Liver (tissue), 9 donors: ENCODE data around the gene MED15. TPM values are rescaled to one million over a fixed set of nuclear protein-coding genes. Genes with fewer than 3 reads are reported as not detected.
"Not testable (repeated sequence)": the region's sequence is repeated elsewhere in the genome, so short reads cannot be mapped to it uniquely, and the experiment has no call there.

Source experiments
- DNase-seq: peaks from one replicate; pipeline ENCODE4 v3.0.0-alpha.2; 2017; ENCODE audit warnings: low spot score
- H3K27ac ChIP-seq, 2 donors: one replicate each; pipeline ENCODE4 v1.7.0; 2013; ENCODE audit warnings: inconsistent platforms in 2 of 2, low read length in 2 of 2, control low read depth in 1 of 2, low read depth in 1 of 2, mild to moderate bottlenecking in 1 of 2
- H3K27me3 ChIP-seq, 4 donors: one replicate each; pipeline versions ENCODE4 v1.6.1 to v1.7.0; 2013; ENCODE audit warnings: low read length in 3 of 4, inconsistent platforms in 1 of 4, mild to moderate bottlenecking in 1 of 4, moderate library complexity in 1 of 4; ENCODE audit not compliant: control insufficient read depth in 4 of 4, insufficient read depth in 4 of 4
- H3K36me3 ChIP-seq, 4 donors: one replicate each; pipeline versions ENCODE4 v1.6.1 to v1.7.0; 2013; ENCODE audit warnings: low read length in 3 of 4, mild to moderate bottlenecking in 3 of 4, low read depth in 1 of 4, moderate library complexity in 1 of 4; ENCODE audit not compliant: control insufficient read depth in 4 of 4, insufficient read depth in 3 of 4
- H3K4me1 ChIP-seq, 4 donors: one replicate each; pipeline versions ENCODE4 v1.6.1 to v1.7.0; 2013; ENCODE audit warnings: low read length in 3 of 4, mild to moderate bottlenecking in 3 of 4, moderate library complexity in 1 of 4; ENCODE audit not compliant: control insufficient read depth in 4 of 4, insufficient read depth in 4 of 4
- H3K4me3 ChIP-seq, 3 donors: one replicate each; pipeline versions ENCODE4 v1.6.1 to v1.7.0; 2013; ENCODE audit warnings: low read length in 3 of 3, control low read depth in 1 of 3, low read depth in 1 of 3, mild to moderate bottlenecking in 1 of 3
- H3K9ac ChIP-seq, 2 donors: one replicate each; pipeline ENCODE4 v1.7.0; 2013; ENCODE audit warnings: low read length in 2 of 2, mild to moderate bottlenecking in 2 of 2, moderate library complexity in 2 of 2, control low read depth in 1 of 2, low read depth in 1 of 2
- H3K9me3 ChIP-seq, 4 donors: one replicate each; pipeline versions ENCODE4 v1.6.1 to v1.7.0; 2013; ENCODE audit warnings: low read length in 3 of 4; ENCODE audit not compliant: control insufficient read depth in 4 of 4
- ATF3 ChIP-seq: IDR thresholded peaks from 2 replicates; pipeline ENCODE4 v1.6.1; 2016; ENCODE audit warnings: antibody characterized with exemption
- EGR1 ChIP-seq, 2 donors: IDR thresholded peaks; 2 replicates each; pipeline ENCODE4 v1.6.1; 2016 to 2018; ENCODE audit warnings: antibody characterized with exemption in 2 of 2, low read depth in 2 of 2
- FOXA2 ChIP-seq: IDR thresholded peaks from 2 replicates; pipeline ENCODE4 v1.6.1; 2016; ENCODE audit warnings: antibody characterized with exemption
- GABPA ChIP-seq, 2 donors: IDR thresholded peaks in 1 of 2; conservative IDR thresholded peaks in 1 of 2; 2 replicates each; pipeline ENCODE4 v1.6.1; 2016; ENCODE audit warnings: antibody characterized with exemption in 2 of 2, mild to moderate bottlenecking in 1 of 2, moderate library complexity in 1 of 2
- HNF4A ChIP-seq, 2 donors: conservative IDR thresholded peaks; 2 replicates each; pipeline ENCODE4 v1.6.1; 2016; ENCODE audit warnings: antibody characterized with exemption in 2 of 2, mild to moderate bottlenecking in 2 of 2
- HNF4G ChIP-seq: IDR thresholded peaks from 2 replicates; pipeline ENCODE4 v1.6.1; 2016; ENCODE audit warnings: antibody characterized with exemption
- JUND ChIP-seq, 2 donors: IDR thresholded peaks; 2 replicates each; pipeline ENCODE4 v1.6.1; 2016; ENCODE audit warnings: antibody characterized with exemption in 2 of 2
- RAD21 ChIP-seq, 2 donors: IDR thresholded peaks; 2 replicates each; pipeline ENCODE4 v1.6.1; 2016; ENCODE audit warnings: antibody characterized with exemption in 2 of 2, mild to moderate bottlenecking in 2 of 2
- REST ChIP-seq: IDR thresholded peaks from 2 replicates; pipeline ENCODE4 v1.6.1; 2016; ENCODE audit warnings: antibody characterized with exemption, mild to moderate bottlenecking
- SP1 ChIP-seq: IDR thresholded peaks from 2 replicates; pipeline ENCODE4 v1.6.1; 2018; ENCODE audit warnings: antibody characterized with exemption, mild to moderate bottlenecking
- YY1 ChIP-seq: IDR thresholded peaks from 2 replicates; pipeline ENCODE4 v1.6.1; 2016; ENCODE audit warnings: antibody characterized with exemption, mild to moderate bottlenecking
- WGBS: extraction: QIAGEN DNeasy Blood & Tissue Kit; methylation state at CpG from one replicate; pipeline ENCODE4 v1.1.7; 2013; 5-methylcytosine and 5-hydroxymethylcytosine counted together
- polyA plus RNA-seq, 2 donors: library from polyadenylated mRNA; stranded (reverse) in 1 of 2; unstranded in 1 of 2; fragments of 200-250 nt in 1 of 2; fragments of >200 nt in 1 of 2; fragmentation: Nextera tagmentation in 1 of 2; extraction: Ambion mirVana in 1 of 2; gene quantifications; one replicate each; pipeline versions ENCODE4 v1.2.1 to v1.2.3, GENCODE V29; 2013 to 2015
- total RNA-seq, 2 donors: library from RNA; depleted of rRNA; stranded (reverse); fragments of >200 nt; gene quantifications; one replicate each; pipeline ENCODE4 v1.2.3, GENCODE V29; 2014
- donor health status: healthy.
- donor health status: healthy.
- donor health status: healthy.
- donor health status: healthy.
- donor health status: healthy.

MED15 gene
- total and polyA plus RNA-seq, 4 donors, result 9.7 to 28.0 (median 16.2) TPM

- no peak for DNase-seq
- Histone ChIP-seq H3K27me3 (no peaks in the 10 kb centered on the region), H3K4me3 (no peak overlapping the region), H3K4me1 (no peaks in the 10 kb centered on the region), H3K36me3 (no peaks in the 10 kb centered on the region), H3K9ac (no peak overlapping the region), H3K27ac (no peak overlapping the region), H3K9me3 (no peaks in the 10 kb centered on the region)
- TF ChIP-seq REST (no peak), SP1 (no peak), HNF4A (conservative IDR thresholded peaks at IDR 0.05) (no peak), JUND (IDR thresholded peaks at IDR 0.05) (no peak), FOXA2 (no peak), HNF4G (no peak), EGR1 (IDR thresholded peaks at IDR 0.05; ENCODE audit: low read depth in 2 of 2) (no peak), YY1 (no peak)
- WGBS, result 65% methylated on average over 10 of the region's 10 CpGs
Measured at GRCh38 chr22:20616451-20617043, 109.1 kb downstream of the MED15 start.

GRCh38 chr22:20618488-20618887 lies 111.1 kb downstream of the MED15 start:
- TF ChIP-seq FOXA2 (no peak), GABPA (IDR thresholded peaks at IDR 0.05 in 1 of 2, conservative IDR thresholded peaks at IDR 0.05 in 1 of 2) (no peak), HNF4G (no peak), EGR1 (IDR thresholded peaks at IDR 0.05; ENCODE audit: low read depth in 2 of 2) (no peak), JUND (IDR thresholded peaks at IDR 0.05) (no peak), RAD21 (IDR thresholded peaks at IDR 0.05) (no peak), HNF4A (conservative IDR thresholded peaks at IDR 0.05) (no peak)

GRCh38 chr22:20619045-20619892 lies 111.9 kb downstream of the MED15 start:
- H3K4me1 ChIP-seq, result no peaks in the 10 kb centered on the region
- WGBS, result 93% methylated on average over 8 of the region's 8 CpGs
- no peak overlapping the region for H3K27ac ChIP-seq
- no peaks in the 10 kb centered on the region for H3K36me3 ChIP-seq
- H3K27me3 ChIP-seq, result peaks cover 0 to 2% (median 0%) of the 10 kb centered on the region in 4 donors
- TF ChIP-seq ATF3, result no peak
- TF ChIP-seq RAD21 (IDR thresholded peaks at IDR 0.05), result no peak
- TF ChIP-seq HNF4G, result no peak
- H3K4me3 ChIP-seq, result no peak overlapping the region
- H3K9ac ChIP-seq, result no peak overlapping the region
- no peaks in the 10 kb centered on the region for H3K9me3 ChIP-seq
- no peak for DNase-seq

More at GRCh38 chr22:20618488-20618887, 111.1 kb downstream of the MED15 start:
- Histone ChIP-seq H3K4me3 (no peak overlapping the region), H3K9me3 (no peaks in the 10 kb centered on the region), H3K27ac (no peak overlapping the region), H3K4me1 (no peaks in the 10 kb centered on the region), H3K9ac (no peak overlapping the region), H3K36me3 (no peaks in the 10 kb centered on the region), H3K27me3 (peaks cover 0 to 2% (median 0%) of the 10 kb centered on the region in 4 donors)
- no peak for DNase-seq
- 89% methylated on average over 4 of the region's 4 CpGs for WGBS

GRCh38 chr22:20619893-20620194 lies 112.4 kb downstream of the MED15 start:
- H3K27me3 ChIP-seq, H3K27ac ChIP-seq, H3K4me1 ChIP-seq, H3K9me3 ChIP-seq, H3K9ac ChIP-seq, DNase-seq, H3K4me3 ChIP-seq, H3K36me3 ChIP-seq: not testable (repeated sequence)
- WGBS, result 94% methylated on average over 1 of the region's 1 CpG
